Astrocyte of the spinal cord (primary cell): ENCODE data around the gene ELMO2.

ENCODE experiments used
- DNase-seq: peaks from one replicate; pipeline ENCODE4 v3.0.0; 2011; ENCODE audit warnings: low read depth, low spot score
- H3K4me3 ChIP-seq: 2 replicates; pipeline ENCODE4 v1.5.1; 2011; ENCODE audit warnings: low read depth, mild to moderate bottlenecking, low read length, moderate library complexity
- CTCF ChIP-seq: IDR thresholded peaks from 2 replicates; pipeline ENCODE4 v1.5.1; 2012; ENCODE audit warnings: low read depth, mild to moderate bottlenecking, low read length, inconsistent platforms
- in situ Hi-C: cut with HindIII; loops from 2 replicates; pipeline ENCODE4 v1.10.0; 2017; ENCODE audit warnings: low sequenced_read_pairs

Gene ELMO2

GRCh38 chr20:46374383-46374782 lies 32.0 kb downstream of the ELMO2 start:
- no peak for TF ChIP-seq CTCF
- no peak overlapping the region for H3K4me3 ChIP-seq
- no peak for DNase-seq
- in situ Hi-C loops = no loop called here

- no peak for DNase-seq
- H3K4me3 ChIP-seq = no peak overlapping the region
- no peak for TF ChIP-seq CTCF
- in situ Hi-C loops = no loop called here
These were observed 34.8 kb downstream of the ELMO2 start for GRCh38 chr20:46371656-46372055.

DNA sequence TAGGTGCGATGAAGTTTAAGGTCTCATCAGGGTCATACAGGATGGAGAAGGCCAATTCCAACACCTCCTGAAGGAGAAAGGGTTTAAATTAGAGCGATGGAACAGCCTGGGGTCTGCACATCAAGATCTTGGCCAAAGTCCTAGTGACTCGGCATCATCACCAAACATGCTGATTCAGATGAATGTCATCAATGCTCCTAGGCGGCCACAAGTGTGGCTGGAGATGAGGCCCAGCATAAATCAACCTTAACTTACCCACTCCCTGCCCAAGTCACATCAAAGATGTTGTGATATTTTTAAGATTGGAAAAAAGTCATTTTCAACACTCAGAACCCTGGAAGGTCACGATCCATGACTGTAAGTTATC lies 37.5 kb downstream of the ELMO2 start:
- in situ Hi-C loops = no loop called here
- no peak overlapping the region for H3K4me3 ChIP-seq
- TF ChIP-seq CTCF = no peak
- DNase-seq = no peak

GRCh38 chr20:46367967-46368901 lies 38.2 kb downstream of the ELMO2 start:
- H3K4me3 ChIP-seq = no peak overlapping the region
- in situ Hi-C loops = no loop called here
- DNase-seq = no peak
- no peak for TF ChIP-seq CTCF

DNA sequence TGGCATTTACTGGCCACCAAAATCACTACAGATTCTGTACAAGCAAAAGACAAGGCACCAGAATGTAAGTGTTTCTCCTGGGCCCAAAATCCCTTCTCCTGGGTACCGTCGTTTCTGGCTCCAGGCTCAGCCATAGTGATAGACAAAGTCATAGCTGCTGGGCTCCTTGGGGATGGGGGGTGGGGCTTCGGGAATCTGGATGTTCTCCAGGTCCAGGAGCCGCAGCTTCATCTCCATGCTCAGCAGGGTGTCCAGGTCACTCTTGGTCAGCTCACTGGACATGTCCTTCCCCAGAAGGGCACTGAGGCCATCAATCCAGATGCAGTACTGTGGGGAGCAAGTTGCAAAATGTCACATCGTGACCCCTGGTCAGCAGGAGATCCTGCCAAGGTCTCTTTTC lies 39.2 kb downstream of the ELMO2 start:
- H3K4me3 ChIP-seq = no peak overlapping the region
- in situ Hi-C loops = no loop called here
- DNase-seq = no peak
- TF ChIP-seq CTCF = no peak

- no peak for TF ChIP-seq CTCF
- in situ Hi-C loops = no loop called here
- H3K4me3 ChIP-seq = no peak overlapping the region
- DNase-seq = no peak
These were observed 39.6 kb downstream of the ELMO2 start for GRCh38 chr20:46366826-46367225.
